H9 (cell line): Measurements from ENCODE around the gene MMP15. TPM values are rescaled to one million over a fixed set of nuclear protein-coding genes. Genes with fewer than 3 reads are reported as not detected.

ENCODE experiments used
- DNase-seq: peaks from one replicate; pipeline ENCODE4 v3.0.0-alpha.2; 2017
- H2AFZ ChIP-seq: one replicate; pipeline ENCODE4 v1.6.1; 2013; ENCODE audit warnings: mild to moderate bottlenecking, low read length, control low read depth, moderate library complexity
- H2AK5ac ChIP-seq: 2 replicates; pipeline ENCODE4 v1.6.1; 2013; ENCODE audit warnings: low read length, control low read depth, mixed read lengths; ENCODE audit not compliant: insufficient read length
- H2BK120ac ChIP-seq: one replicate; pipeline ENCODE4 v1.6.1; 2013; ENCODE audit warnings: low read depth, mild to moderate bottlenecking, low read length, control low read depth, inconsistent platforms; ENCODE audit not compliant: poor library complexity, severe bottlenecking
- H2BK12ac ChIP-seq: 2 replicates; pipeline ENCODE4 v1.6.1; 2013; ENCODE audit warnings: low read length, control low read depth, mixed read lengths, low read depth; ENCODE audit not compliant: insufficient read length
- H2BK15ac ChIP-seq: 2 replicates; pipeline ENCODE4 v1.6.1; 2013; ENCODE audit warnings: low read depth, low read length, control low read depth
- H2BK20ac ChIP-seq: one replicate; pipeline ENCODE4 v1.6.1; 2013; ENCODE audit warnings: low read depth, mild to moderate bottlenecking, low read length, control low read depth, inconsistent platforms; ENCODE audit not compliant: poor library complexity, severe bottlenecking
- H2BK5ac ChIP-seq: 2 replicates; pipeline ENCODE4 v1.6.1; 2013; ENCODE audit warnings: low read length, control low read depth, mixed read lengths; ENCODE audit not compliant: insufficient read length
- H3K14ac ChIP-seq: 2 replicates; pipeline ENCODE4 v1.6.1; 2013; ENCODE audit warnings: low read length, control low read depth; ENCODE audit not compliant: insufficient read depth
- H3K18ac ChIP-seq: 2 replicates; pipeline ENCODE4 v1.6.1; 2013; ENCODE audit warnings: low read depth, mild to moderate bottlenecking, mixed read lengths, low read length, control low read depth; ENCODE audit not compliant: insufficient read length
- H3K23ac ChIP-seq: 2 replicates; pipeline ENCODE4 v1.6.1; 2013; ENCODE audit warnings: low read length, control low read depth, mixed read lengths, low read depth; ENCODE audit not compliant: insufficient read length
- H3K23me2 ChIP-seq: 2 replicates; pipeline ENCODE4 v1.6.1; 2013; ENCODE audit warnings: low read depth, mild to moderate bottlenecking, mixed read lengths, low read length, control low read depth; ENCODE audit not compliant: insufficient read length, poor library complexity, severe bottlenecking
- H3K27ac ChIP-seq: 2 replicates; pipeline ENCODE4 v1.5.1; 2013; ENCODE audit warnings: low read length, control low read depth, mixed read lengths, low read depth; ENCODE audit not compliant: insufficient read length
- H3K27me3 ChIP-seq: 2 replicates; pipeline ENCODE4 v1.6.1; 2013; ENCODE audit warnings: low read length, control low read depth, inconsistent platforms; ENCODE audit not compliant: insufficient read depth
- H3K4ac ChIP-seq: 2 replicates; pipeline ENCODE4 v1.6.1; 2013; ENCODE audit warnings: low read depth, mild to moderate bottlenecking, control low read depth, inconsistent platforms, low read length, moderate library complexity
- H3K4me1 ChIP-seq: 2 replicates; pipeline ENCODE4 v1.6.1; 2013; ENCODE audit warnings: low read length, control low read depth, inconsistent platforms; ENCODE audit not compliant: insufficient read depth
- H3K4me2 ChIP-seq: 2 replicates; pipeline ENCODE4 v1.6.1; 2013; ENCODE audit warnings: low read length, control low read depth, mixed read lengths; ENCODE audit not compliant: insufficient read length, insufficient read depth
- H3K56ac ChIP-seq: 2 replicates; pipeline ENCODE4 v1.6.1; 2013; ENCODE audit warnings: low read depth, mild to moderate bottlenecking, mixed read lengths, low read length, control low read depth; ENCODE audit not compliant: insufficient read length
- H3K79me1 ChIP-seq: 2 replicates; pipeline ENCODE4 v1.6.1; 2013; ENCODE audit warnings: low read depth, mild to moderate bottlenecking, moderate library complexity, low read length, control low read depth, inconsistent platforms; ENCODE audit not compliant: insufficient read depth, poor library complexity, severe bottlenecking
- H3K79me2 ChIP-seq: 2 replicates; pipeline ENCODE4 v1.6.1; 2013; ENCODE audit warnings: low read length, control low read depth, inconsistent platforms; ENCODE audit not compliant: insufficient read depth
- H3K9ac ChIP-seq: 2 replicates; pipeline ENCODE4 v1.6.1; 2013; ENCODE audit warnings: low read length, control low read depth, mixed read lengths; ENCODE audit not compliant: insufficient read length; ENCODE audit errors: extremely low read depth
- H3K9me3 ChIP-seq: one replicate; pipeline ENCODE4 v1.6.1; 2013; ENCODE audit warnings: low read depth, low read length, inconsistent platforms; ENCODE audit not compliant: control insufficient read depth
- H3T11ph ChIP-seq: one replicate; pipeline ENCODE4 v1.6.1; 2013; ENCODE audit warnings: mild to moderate bottlenecking, low read length, control low read depth, inconsistent platforms
- H4K20me1 ChIP-seq: one replicate; pipeline ENCODE4 v1.6.1; 2013; ENCODE audit not compliant: control insufficient read depth, insufficient read length, insufficient read depth
- H4K5ac ChIP-seq: 2 replicates; pipeline ENCODE4 v1.6.1; 2013; ENCODE audit warnings: low read depth, mild to moderate bottlenecking, mixed read lengths, low read length, control low read depth; ENCODE audit not compliant: insufficient read length
- H4K8ac ChIP-seq: replicated peaks from 2 replicates; pipeline ENCODE4 v1.6.1; 2013; ENCODE audit warnings: low read length, control low read depth, mixed read lengths, low read depth; ENCODE audit not compliant: insufficient read length
- H4K91ac ChIP-seq: 2 replicates; pipeline ENCODE4 v1.6.1; 2013; ENCODE audit warnings: low read depth, mild to moderate bottlenecking, moderate library complexity, mixed read lengths, low read length, control low read depth; ENCODE audit not compliant: insufficient read length
- H3K27ac Mint-ChIP-seq, 3 experiments: 2 replicates in 2 of 3; 3 replicates in 1 of 3; pipeline ENCODE4 v1.8.0; 2020 to 2021; ENCODE audit warnings: mixed read lengths in 3 of 3, mild to moderate bottlenecking in 1 of 3, moderate library complexity in 1 of 3
- H3K27me3 Mint-ChIP-seq: 2 replicates; pipeline ENCODE4 v1.8.0; 2021; ENCODE audit warnings: low read depth, mild to moderate bottlenecking, moderate library complexity, mixed read lengths
- H3K36me3 Mint-ChIP-seq, 3 experiments: 2 replicates in 2 of 3; 3 replicates in 1 of 3; pipeline ENCODE4 v1.8.0; 2020 to 2021; ENCODE audit warnings: low read depth in 3 of 3, mixed read lengths in 3 of 3; ENCODE audit not compliant: insufficient read depth in 1 of 3
- H3K4me1 Mint-ChIP-seq, 2 experiments: 2 replicates each; pipeline ENCODE4 v1.8.0; 2020; ENCODE audit warnings: mixed read lengths in 2 of 2
- H3K4me3 Mint-ChIP-seq, 2 experiments: 2 replicates in 1 of 2; 3 replicates in 1 of 2; pipeline ENCODE4 v1.8.0; 2020 to 2021; ENCODE audit warnings: mild to moderate bottlenecking in 2 of 2, mixed read lengths in 2 of 2, moderate library complexity in 1 of 2
- H3K9me3 Mint-ChIP-seq, 2 experiments: 2 replicates in 1 of 2; 3 replicates in 1 of 2; pipeline ENCODE4 v1.8.0; 2020; ENCODE audit warnings: mild to moderate bottlenecking in 2 of 2, mixed read lengths in 2 of 2, moderate library complexity in 1 of 2
- WGBS: extraction: QIAGEN DNeasy Blood & Tissue Kit; methylation state at CpG from one replicate; pipeline ENCODE4 v1.1.7; 2013; ENCODE audit warnings: missing lambda C conversion rate, low lambda C conversion rate, mixed read lengths; ENCODE audit not compliant: insufficient read length; ENCODE audit errors: extremely low coverage; 5-methylcytosine and 5-hydroxymethylcytosine counted together
- total RNA-seq: library from RNA; stranded (reverse); gene quantifications from 2 replicates; pipeline ENCODE4 v1.2.1, GENCODE V29; 2021
- TF ChIP-seq, protein P1 (sequence below): fragments of 200-600 bp; sonication (generic); conservative IDR thresholded peaks from 3 replicates; pipeline ENCODE4 v1.8.0; 2021; ENCODE audit warnings: antibody characterized with exemption, mild to moderate bottlenecking

Gene MMP15
- total RNA-seq, 1 experiment from 2014 or later: 32.9 TPM

DNA sequence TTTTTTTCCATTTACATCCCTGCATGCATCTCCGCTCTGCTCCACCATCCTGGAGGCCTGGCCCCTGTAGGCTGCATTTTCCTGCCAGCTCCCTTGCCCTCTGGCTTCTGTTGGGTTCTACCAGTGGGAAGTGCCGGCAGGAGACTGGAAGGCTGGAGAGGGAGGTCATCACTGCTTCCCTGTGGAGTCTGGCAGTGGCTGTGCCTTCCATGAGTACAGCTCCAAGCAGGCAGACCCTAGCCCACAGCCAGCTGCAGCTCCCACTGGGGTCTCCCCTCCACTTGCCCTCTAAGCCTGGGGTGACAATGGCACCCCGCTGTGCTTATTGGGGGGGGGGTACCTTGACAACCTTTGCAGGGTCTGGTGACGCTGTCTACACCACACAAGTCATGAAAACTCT, 37.3 kb downstream of the MMP15 start:
- H3K4me3 Mint-ChIP-seq: no peak overlapping the region
- Histone ChIP-seq H3K27ac (no peak overlapping the region), H3K23me2 (no peaks in the 10 kb centered on the region), H3K56ac (no peak overlapping the region), H3K23ac (no peak overlapping the region), H3K4ac (no peak overlapping the region), H2AK5ac (no peak overlapping the region), H3K14ac (no peak overlapping the region), H3K9ac (no peak overlapping the region), H3K4me1 (no peaks in the 10 kb centered on the region; the same call in 1 of the 2 replicates), H4K20me1 (no peaks in the 10 kb centered on the region), H2BK120ac (no peak overlapping the region), H3K79me2 (no peaks in the 10 kb centered on the region), H2BK12ac (no peak overlapping the region), H4K91ac (no peak overlapping the region), H4K5ac (no peak overlapping the region), H2BK15ac (no peak overlapping the region), H3K9me3 (no peaks in the 10 kb centered on the region), H3K4me2 (no peak overlapping the region), H4K8ac (no peak overlapping the region), H2BK5ac (no peak overlapping the region), H2BK20ac (no peak overlapping the region), H3T11ph (no peak overlapping the region), H3K18ac (no peak overlapping the region), H2AFZ (no peak overlapping the region), H3K79me1 (no peaks in the 10 kb centered on the region), H3K27me3 (no peaks in the 10 kb centered on the region)
- WGBS: no CpG with 5 or more reads among the region's 4 CpGs
- peak overlapping the region in 1 of 3 experiments; percentile 43; a peak in 1 of 7 replicates for H3K27ac Mint-ChIP-seq
- H3K4me1 Mint-ChIP-seq: peaks cover 8 to 14% of the 10 kb centered on the region in 2 experiments
- DNase-seq: no peak
- H3K27me3 Mint-ChIP-seq: no peaks in the 10 kb centered on the region; the same call in 1 of the 2 replicates
- TF ChIP-seq, protein P1, sequence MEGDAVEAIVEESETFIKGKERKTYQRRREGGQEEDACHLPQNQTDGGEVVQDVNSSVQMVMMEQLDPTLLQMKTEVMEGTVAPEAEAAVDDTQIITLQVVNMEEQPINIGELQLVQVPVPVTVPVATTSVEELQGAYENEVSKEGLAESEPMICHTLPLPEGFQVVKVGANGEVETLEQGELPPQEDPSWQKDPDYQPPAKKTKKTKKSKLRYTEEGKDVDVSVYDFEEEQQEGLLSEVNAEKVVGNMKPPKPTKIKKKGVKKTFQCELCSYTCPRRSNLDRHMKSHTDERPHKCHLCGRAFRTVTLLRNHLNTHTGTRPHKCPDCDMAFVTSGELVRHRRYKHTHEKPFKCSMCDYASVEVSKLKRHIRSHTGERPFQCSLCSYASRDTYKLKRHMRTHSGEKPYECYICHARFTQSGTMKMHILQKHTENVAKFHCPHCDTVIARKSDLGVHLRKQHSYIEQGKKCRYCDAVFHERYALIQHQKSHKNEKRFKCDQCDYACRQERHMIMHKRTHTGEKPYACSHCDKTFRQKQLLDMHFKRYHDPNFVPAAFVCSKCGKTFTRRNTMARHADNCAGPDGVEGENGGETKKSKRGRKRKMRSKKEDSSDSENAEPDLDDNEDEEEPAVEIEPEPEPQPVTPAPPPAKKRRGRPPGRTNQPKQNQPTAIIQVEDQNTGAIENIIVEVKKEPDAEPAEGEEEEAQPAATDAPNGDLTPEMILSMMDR: no peak
- H3K36me3 Mint-ChIP-seq: no peaks in the 10 kb centered on the region
- H3K9me3 Mint-ChIP-seq: no peaks in the 10 kb centered on the region
